OCI-LY1 (cell line): Measurements from ENCODE around the gene TUBA4A.

Experiments used
- CTCF ChIP-seq: fragments of 200-600 bp; sonication (generic), shearing (Covaris generic); IDR thresholded peaks from 2 replicates; pipeline ENCODE4 v1.5.1; 2017; ENCODE audit warnings: mild to moderate bottlenecking, antibody characterized with exemption, low read length, moderate library complexity, mixed read lengths
- EZH2 ChIP-seq: fragments of 200-600 bp; sonication (generic), shearing (Covaris generic); IDR thresholded peaks from 2 replicates; pipeline ENCODE4 v1.8.0; 2017; ENCODE audit warnings: borderline replicate concordance, mixed run types, mild to moderate bottlenecking, antibody characterized with exemption, low read length, moderate library complexity, mixed read lengths

- TF ChIP-seq CTCF (no peak), EZH2 (no peak)
Measured at GRCh38 chr2:219297766-219298456, 44.2 kb upstream of the TUBA4A start.
